Keratinocyte (primary cell): Measurements from ENCODE around the gene SP7. TPM values are rescaled to one million over a fixed set of nuclear protein-coding genes. Genes with fewer than 3 reads are reported as not detected.

Experiments
- DNase-seq: peaks from one replicate; pipeline ENCODE4 v3.0.0-alpha.2; 2011; ENCODE audit warnings: low read depth, missing footprints, low spot score
- FAIRE-seq: peaks from 2 replicates; lab custom pipeline; 2011; peaks lifted over from hg19 to GRCh38; lab: Jason Lieb, UNC
- H2AFZ ChIP-seq: 2 replicates; pipeline ENCODE4 v1.6.0; 2012; ENCODE audit warnings: low read length, control low read depth, inconsistent platforms; ENCODE audit not compliant: control insufficient read depth
- H3K27ac ChIP-seq: 2 replicates; pipeline ENCODE4 v1.5.1; 2011; ENCODE audit warnings: low read length; ENCODE audit not compliant: control insufficient read depth, insufficient read depth
- H3K27me3 ChIP-seq: 3 replicates; pipeline ENCODE4 v1.6.0; 2011; ENCODE audit warnings: low read length; ENCODE audit not compliant: control insufficient read depth, insufficient read depth; ENCODE audit errors: extremely low read depth
- H3K36me3 ChIP-seq, 2 experiments: 2 replicates in 1 of 2; 3 replicates in 1 of 2; pipeline ENCODE4 v1.5.1; 2011; ENCODE audit warnings: low read length in 2 of 2, mild to moderate bottlenecking in 1 of 2; ENCODE audit not compliant: control insufficient read depth in 2 of 2, insufficient read depth in 2 of 2; ENCODE audit errors: extremely low read depth in 1 of 2
- H3K4me1 ChIP-seq: 3 replicates; pipeline ENCODE4 v1.5.1; 2011; ENCODE audit warnings: low read length; ENCODE audit not compliant: control insufficient read depth, insufficient read depth; ENCODE audit errors: extremely low read depth
- H3K4me2 ChIP-seq: 3 replicates; pipeline ENCODE4 v1.6.0; 2011; ENCODE audit warnings: low read depth, low read length; ENCODE audit not compliant: control insufficient read depth, insufficient read depth; ENCODE audit errors: extremely low read depth
- H3K4me3 ChIP-seq, 3 experiments: fragments of 200-600 bp in 1 of 3; sonication (generic) in 1 of 3; 2 replicates in 2 of 3; 3 replicates in 1 of 3; pipeline ENCODE4 v1.5.1; 2011 to 2016; ENCODE audit warnings: low read length in 3 of 3, mild to moderate bottlenecking in 3 of 3, control low read depth in 2 of 3, inconsistent platforms in 1 of 3, low read depth in 1 of 3, mixed read lengths in 1 of 3, mixed run types in 1 of 3, moderate library complexity in 1 of 3; ENCODE audit not compliant: control insufficient read depth in 2 of 3, insufficient read depth in 2 of 3; ENCODE audit errors: extremely low read depth in 1 of 3
- H3K79me2 ChIP-seq: 2 replicates; pipeline ENCODE4 v1.6.0; 2012; ENCODE audit warnings: low read length; ENCODE audit not compliant: control insufficient read depth, insufficient read depth
- H3K9ac ChIP-seq: 3 replicates; pipeline ENCODE4 v1.6.0; 2011; ENCODE audit warnings: low read length; ENCODE audit not compliant: control insufficient read depth, insufficient read depth; ENCODE audit errors: extremely low read depth
- H3K9me1 ChIP-seq: 3 replicates; pipeline ENCODE4 v1.6.0; 2011; ENCODE audit warnings: low read length; ENCODE audit not compliant: control insufficient read depth, insufficient read depth; ENCODE audit errors: extremely low read depth
- H3K9me3 ChIP-seq: 2 replicates; pipeline ENCODE4 v1.5.1; 2012; ENCODE audit warnings: low read depth, low read length; ENCODE audit not compliant: control insufficient read depth
- H4K20me1 ChIP-seq: 3 replicates; pipeline ENCODE4 v1.6.0; 2011; ENCODE audit warnings: low read length; ENCODE audit not compliant: control insufficient read depth, insufficient read depth; ENCODE audit errors: extremely low read depth
- EZH2 ChIP-seq: IDR thresholded peaks from one replicate; pipeline ENCODE4 v1.6.1; 2012; ENCODE audit warnings: inconsistent platforms, mild to moderate bottlenecking, low read length, moderate library complexity
- dilution Hi-C: fragments of 300-500 bp; cut with MboI; formaldehyde crosslinking; loops from one replicate; pipeline ENCODE4 v1.7.0; 2020; ENCODE audit warnings: low sequenced_read_pairs; ENCODE audit not compliant: extremely low pct_ligation_motif_present
- polyA plus RNA-seq, 5 experiments: library from polyadenylated mRNA; depleted of rRNA in 3 of 5; stranded (reverse) in 3 of 5; stranded (forward) in 1 of 5; unstranded in 1 of 5; fragments of >200 nt; gene quantifications; 1 replicate in 1 of 5; 2 replicates in 3 of 5; 3 replicates in 1 of 5; pipeline versions ENCODE4 v1.2.1 to v1.2.3, GENCODE V29; 2011 to 2012; ENCODE audit warnings: missing spikeins in 2 of 5, low read depth in 1 of 5, low replicate concordance in 1 of 5
- TF ChIP-seq, protein P1 (sequence below), 3 experiments: IDR thresholded peaks in 1 of 3; conservative IDR thresholded peaks in 1 of 3; optimal IDR thresholded peaks in 1 of 3; 2 replicates in 2 of 3; 3 replicates in 1 of 3; pipeline versions ENCODE3 to v1.5.1; 2011; ENCODE audit warnings: low read length in 3 of 3, mild to moderate bottlenecking in 3 of 3, moderate library complexity in 2 of 3, control low read depth in 1 of 3, inconsistent platforms in 1 of 3; ENCODE audit not compliant: insufficient read depth in 2 of 3; ENCODE audit errors: extremely low read depth in 1 of 3

The SP7 gene
- polyA plus RNA-seq, 1 donor (not counting 4 experiments of a cell fraction or from before 2014, with no cell fraction given): not detected

DNA sequence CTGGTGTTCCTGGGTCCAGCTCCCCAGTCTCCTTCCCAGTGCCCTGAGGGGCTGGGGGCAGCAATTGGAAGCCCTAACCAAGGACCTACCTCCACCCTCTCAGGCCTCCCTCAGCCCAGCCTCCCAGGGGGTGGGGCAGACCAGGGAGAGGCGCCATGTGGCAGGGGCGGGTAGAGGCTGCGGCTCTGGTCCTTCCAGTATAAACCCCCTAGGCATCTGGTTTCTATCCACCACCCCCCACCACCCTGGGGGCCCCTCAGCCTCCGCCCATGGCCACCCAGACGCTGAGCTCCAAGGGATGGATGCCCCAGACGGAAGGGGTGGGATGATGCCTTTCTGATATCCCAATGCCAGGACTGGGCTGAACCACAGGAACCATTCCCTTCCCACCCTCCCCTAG, 2.8 kb upstream of the SP7 start:
- no peaks in the 10 kb centered on the region for H3K9me3 ChIP-seq
- no peak overlapping the region for H3K4me3 ChIP-seq
- H3K79me2 ChIP-seq: no peaks in the 10 kb centered on the region
- dilution Hi-C loops: no loop called here
- no peak for FAIRE-seq
- H3K4me1 ChIP-seq: no peaks in the 10 kb centered on the region
- H3K27me3 ChIP-seq: peaks cover 38% of the 10 kb centered on the region
- no peaks in the 10 kb centered on the region for H3K9me1 ChIP-seq
- H2AFZ ChIP-seq: no peak overlapping the region
- H3K9ac ChIP-seq: no peak overlapping the region
- H3K36me3 ChIP-seq: no peaks in the 10 kb centered on the region
- TF ChIP-seq, protein P1, sequence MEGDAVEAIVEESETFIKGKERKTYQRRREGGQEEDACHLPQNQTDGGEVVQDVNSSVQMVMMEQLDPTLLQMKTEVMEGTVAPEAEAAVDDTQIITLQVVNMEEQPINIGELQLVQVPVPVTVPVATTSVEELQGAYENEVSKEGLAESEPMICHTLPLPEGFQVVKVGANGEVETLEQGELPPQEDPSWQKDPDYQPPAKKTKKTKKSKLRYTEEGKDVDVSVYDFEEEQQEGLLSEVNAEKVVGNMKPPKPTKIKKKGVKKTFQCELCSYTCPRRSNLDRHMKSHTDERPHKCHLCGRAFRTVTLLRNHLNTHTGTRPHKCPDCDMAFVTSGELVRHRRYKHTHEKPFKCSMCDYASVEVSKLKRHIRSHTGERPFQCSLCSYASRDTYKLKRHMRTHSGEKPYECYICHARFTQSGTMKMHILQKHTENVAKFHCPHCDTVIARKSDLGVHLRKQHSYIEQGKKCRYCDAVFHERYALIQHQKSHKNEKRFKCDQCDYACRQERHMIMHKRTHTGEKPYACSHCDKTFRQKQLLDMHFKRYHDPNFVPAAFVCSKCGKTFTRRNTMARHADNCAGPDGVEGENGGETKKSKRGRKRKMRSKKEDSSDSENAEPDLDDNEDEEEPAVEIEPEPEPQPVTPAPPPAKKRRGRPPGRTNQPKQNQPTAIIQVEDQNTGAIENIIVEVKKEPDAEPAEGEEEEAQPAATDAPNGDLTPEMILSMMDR (optimal IDR thresholded peaks at IDR 0.05 in 1 of 3, IDR thresholded peaks at IDR 0.05 in 1 of 3, conservative IDR thresholded peaks at IDR 0.05 in 1 of 3; ENCODE audit: extremely low read depth in 1 of 3, insufficient read depth in 2 of 3, low read length in 3 of 3): no peak
- TF ChIP-seq EZH2: no peak
- H4K20me1 ChIP-seq: no peaks in the 10 kb centered on the region
- H3K4me2 ChIP-seq: no peak overlapping the region
- no peak overlapping the region for H3K27ac ChIP-seq
- no peak for DNase-seq

DNA sequence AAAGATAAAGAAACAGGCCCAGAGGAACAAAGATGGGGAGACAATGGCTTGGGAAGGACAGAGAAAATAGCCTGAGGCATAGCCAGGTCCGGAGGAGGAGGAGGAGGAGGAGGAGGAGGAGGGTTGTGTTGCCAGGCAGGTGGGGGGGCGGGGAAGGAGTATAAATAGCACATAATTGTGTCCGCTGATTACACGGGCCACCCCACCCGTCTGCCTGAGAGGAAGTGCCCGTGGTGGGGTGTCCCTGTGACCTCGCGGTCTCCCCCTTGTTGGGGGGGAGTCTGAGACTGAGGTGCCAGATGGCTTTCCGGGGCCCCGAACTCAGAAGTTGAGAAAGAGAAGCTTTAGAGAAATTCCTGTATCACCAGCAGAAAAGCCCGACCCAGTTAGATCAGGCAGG, 1.9 kb upstream of the SP7 start:
- dilution Hi-C loops: no loop called here

More for the DNA sequence above, 1.9 kb upstream of the SP7 start:
- Histone ChIP-seq H3K27me3 (peaks cover 38% of the 10 kb centered on the region), H3K4me1 (no peaks in the 10 kb centered on the region), H2AFZ (no peak overlapping the region), H3K9me3 (no peaks in the 10 kb centered on the region), H3K4me3 (no peak overlapping the region), H3K4me2 (no peak overlapping the region), H4K20me1 (no peaks in the 10 kb centered on the region), H3K36me3 (no peaks in the 10 kb centered on the region), H3K9me1 (no peaks in the 10 kb centered on the region), H3K79me2 (no peaks in the 10 kb centered on the region), H3K9ac (no peak overlapping the region), H3K27ac (no peak overlapping the region)
- FAIRE-seq (no peak), DNase-seq (no peak)
- TF ChIP-seq, protein P1 (optimal IDR thresholded peaks at IDR 0.05 in 1 of 3, IDR thresholded peaks at IDR 0.05 in 1 of 3, conservative IDR thresholded peaks at IDR 0.05 in 1 of 3; ENCODE audit: extremely low read depth in 1 of 3, insufficient read depth in 2 of 3, low read length in 3 of 3): no peak
- TF ChIP-seq EZH2: no peak
